Right atrium auricular region (tissue), 2 donors: Measurements from ENCODE around the gene DYNLT2. TPM values are rescaled to one million over a fixed set of nuclear protein-coding genes. Genes with fewer than 3 reads are reported as not detected.

ENCODE experiments used
- DNase-seq: peaks from one replicate; pipeline ENCODE4 v3.0.0-alpha.2; 2019; ENCODE audit warnings: low spot score
- H3K27ac ChIP-seq, 2 donors: fragments of 200-600 bp; sonication (generic); 1 replicate in 1 of 2; 2 replicates in 1 of 2; pipeline ENCODE4 v1.5.1; 2016 to 2019
- H3K27me3 ChIP-seq, 2 donors: fragments of 200-600 bp; sonication (generic); one replicate each; pipeline versions ENCODE4 v1.5.1 to v1.6.0; 2017 to 2019
- H3K36me3 ChIP-seq: fragments of 200-600 bp; sonication (generic); one replicate; pipeline ENCODE4 v1.5.1; 2016
- H3K4me1 ChIP-seq, 2 donors: fragments of 200-600 bp; sonication (generic); one replicate each; pipeline versions ENCODE4 v1.5.1 to v1.6.0; 2017 to 2019
- H3K4me3 ChIP-seq, 2 donors: fragments of 200-600 bp; sonication (generic); 1 replicate in 1 of 2; 2 replicates in 1 of 2; pipeline ENCODE4 v1.5.1; 2017 to 2019; ENCODE audit warnings: mild to moderate bottlenecking in 1 of 2, moderate library complexity in 1 of 2
- H3K9me3 ChIP-seq, 2 donors: fragments of 200-600 bp; sonication (generic); one replicate each; pipeline ENCODE4 v1.5.1; 2019
- CTCF ChIP-seq, 2 donors: fragments of 200-600 bp; sonication (generic); IDR thresholded peaks; one replicate each; pipeline ENCODE4 v1.5.1; 2019; ENCODE audit warnings: antibody characterized with exemption in 2 of 2
- total RNA-seq, 2 donors: library from RNA; depleted of rRNA; stranded (reverse); fragments of >200 nt; gene quantifications; one replicate each; pipeline ENCODE4 v1.1.0, GENCODE V29; 2016

DYNLT2 gene
- total RNA-seq, 2 donors from 2014 or later: 0.20 to 0.33 TPM

GRCh38 chr6:169720207-169720855 is 31.0 kb downstream of the DYNLT2 start:
- Histone ChIP-seq H3K4me1 (peaks cover 0 to 14% of the 10 kb centered on the region in 2 donors), H3K27me3 (no peaks in the 10 kb centered on the region), H3K36me3 (peaks cover 24% of the 10 kb centered on the region), H3K9me3 (no peaks in the 10 kb centered on the region), H3K27ac (no peak overlapping the region), H3K4me3 (no peak overlapping the region)
- TF ChIP-seq CTCF (IDR thresholded peaks at IDR 0.05): no peak
- no peak for DNase-seq

GRCh38 chr6:169719117-169719516 is 32.3 kb downstream of the DYNLT2 start:
- H3K27me3 ChIP-seq: no peaks in the 10 kb centered on the region
- no peak for TF ChIP-seq CTCF (IDR thresholded peaks at IDR 0.05)
- no peaks in the 10 kb centered on the region for H3K9me3 ChIP-seq
- no peak overlapping the region for H3K4me3 ChIP-seq
- no peak for DNase-seq
- H3K27ac ChIP-seq: no peak overlapping the region
- peaks cover 35% of the 10 kb centered on the region for H3K36me3 ChIP-seq
- peaks cover 0 to 14% of the 10 kb centered on the region in 2 donors for H3K4me1 ChIP-seq

- H3K27ac ChIP-seq: no peak overlapping the region
- no peak for TF ChIP-seq CTCF (IDR thresholded peaks at IDR 0.05)
- H3K4me3 ChIP-seq: no peak overlapping the region
- H3K9me3 ChIP-seq: no peaks in the 10 kb centered on the region
- H3K27me3 ChIP-seq: no peaks in the 10 kb centered on the region
- peaks cover 73% of the 10 kb centered on the region for H3K36me3 ChIP-seq
- no peak for DNase-seq
- H3K4me1 ChIP-seq: no peaks in the 10 kb centered on the region
Observed at GRCh38 chr6:169714595-169714994, 36.8 kb downstream of the DYNLT2 start.

GRCh38 chr6:169714178-169714577 is 37.2 kb downstream of the DYNLT2 start:
- DNase-seq: no peak
- Histone ChIP-seq H3K27me3 (no peaks in the 10 kb centered on the region), H3K36me3 (peaks cover 76% of the 10 kb centered on the region), H3K4me3 (no peak overlapping the region), H3K4me1 (no peaks in the 10 kb centered on the region), H3K9me3 (no peaks in the 10 kb centered on the region), H3K27ac (no peak overlapping the region)
- TF ChIP-seq CTCF (IDR thresholded peaks at IDR 0.05): no peak

- no peaks in the 10 kb centered on the region for H3K9me3 ChIP-seq
- H3K27me3 ChIP-seq: no peaks in the 10 kb centered on the region
- TF ChIP-seq CTCF (IDR thresholded peaks at IDR 0.05): no peak
- peaks cover 0 to 5% of the 10 kb centered on the region in 2 donors for H3K4me1 ChIP-seq
- H3K36me3 ChIP-seq: peaks cover 60% of the 10 kb centered on the region
- H3K4me3 ChIP-seq: no peak overlapping the region
- no peak for DNase-seq
- H3K27ac ChIP-seq: no peak overlapping the region
Observed at GRCh38 chr6:169710009-169710408, 41.4 kb downstream of the DYNLT2 start.

- H3K27me3 ChIP-seq: no peaks in the 10 kb centered on the region
- H3K9me3 ChIP-seq: no peaks in the 10 kb centered on the region
- H3K4me1 ChIP-seq: peaks cover 0 to 8% of the 10 kb centered on the region in 2 donors
- H3K27ac ChIP-seq: no peak overlapping the region
- no peak overlapping the region for H3K4me3 ChIP-seq
- H3K36me3 ChIP-seq: peaks cover 53% of the 10 kb centered on the region
- DNase-seq: no peak
- TF ChIP-seq CTCF (IDR thresholded peaks at IDR 0.05): no peak
Observed at GRCh38 chr6:169709293-169709692, 42.1 kb downstream of the DYNLT2 start.
